ENCODE data around the gene GPR87.

DNA sequence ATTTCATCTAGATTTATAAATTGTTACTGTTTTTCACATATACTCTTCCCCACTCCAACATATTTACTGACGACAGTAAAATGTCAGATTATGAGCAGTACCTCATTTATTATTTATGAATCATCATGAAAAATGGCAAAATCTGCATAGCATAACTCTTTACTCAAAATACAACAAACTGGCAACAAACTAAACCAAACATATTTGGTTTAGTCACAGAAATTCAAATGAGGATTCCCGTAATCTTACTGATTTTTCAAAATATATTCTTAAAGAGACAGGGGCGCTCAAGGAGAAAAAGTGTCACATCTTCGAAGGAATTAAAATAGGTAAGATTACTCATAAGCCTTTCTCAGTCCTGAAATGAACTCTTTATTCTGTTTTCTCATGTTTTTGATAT is 3.0 kb upstream of the GPR87 start:
- TF ChIP-seq, protein P1, sequence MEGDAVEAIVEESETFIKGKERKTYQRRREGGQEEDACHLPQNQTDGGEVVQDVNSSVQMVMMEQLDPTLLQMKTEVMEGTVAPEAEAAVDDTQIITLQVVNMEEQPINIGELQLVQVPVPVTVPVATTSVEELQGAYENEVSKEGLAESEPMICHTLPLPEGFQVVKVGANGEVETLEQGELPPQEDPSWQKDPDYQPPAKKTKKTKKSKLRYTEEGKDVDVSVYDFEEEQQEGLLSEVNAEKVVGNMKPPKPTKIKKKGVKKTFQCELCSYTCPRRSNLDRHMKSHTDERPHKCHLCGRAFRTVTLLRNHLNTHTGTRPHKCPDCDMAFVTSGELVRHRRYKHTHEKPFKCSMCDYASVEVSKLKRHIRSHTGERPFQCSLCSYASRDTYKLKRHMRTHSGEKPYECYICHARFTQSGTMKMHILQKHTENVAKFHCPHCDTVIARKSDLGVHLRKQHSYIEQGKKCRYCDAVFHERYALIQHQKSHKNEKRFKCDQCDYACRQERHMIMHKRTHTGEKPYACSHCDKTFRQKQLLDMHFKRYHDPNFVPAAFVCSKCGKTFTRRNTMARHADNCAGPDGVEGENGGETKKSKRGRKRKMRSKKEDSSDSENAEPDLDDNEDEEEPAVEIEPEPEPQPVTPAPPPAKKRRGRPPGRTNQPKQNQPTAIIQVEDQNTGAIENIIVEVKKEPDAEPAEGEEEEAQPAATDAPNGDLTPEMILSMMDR (conservative IDR thresholded peaks at IDR 0.05) = no peak
- TF ChIP-seq EZH2 (IDR thresholded peaks at IDR 0.05; ENCODE audit: low read depth) = no peak

Measured in PC-9 (cell line).